KMS-11 (cell line): ENCODE results near the gene MAP7.

ENCODE experiments used
- H2AFZ ChIP-seq: fragments of 200-600 bp; sonication (generic); 2 replicates; pipeline ENCODE4 v1.6.1; 2016; ENCODE audit warnings: antibody characterized with exemption, mixed run types, low read depth
- H3K27ac ChIP-seq: fragments of 200-600 bp; sonication (generic); 2 replicates; pipeline ENCODE4 v1.6.1; 2016; ENCODE audit warnings: mild to moderate bottlenecking, mixed run types
- H3K27me3 ChIP-seq: fragments of 200-600 bp; sonication (generic); 2 replicates; pipeline ENCODE4 v1.6.1; 2017; ENCODE audit warnings: mild to moderate bottlenecking, low read depth, mixed run types, moderate library complexity; ENCODE audit not compliant: insufficient read depth
- H3K36me3 ChIP-seq: fragments of 200-600 bp; sonication (generic); 2 replicates; pipeline ENCODE4 v1.6.1; 2017; ENCODE audit warnings: mild to moderate bottlenecking, mixed run types; ENCODE audit not compliant: insufficient read depth
- H3K4me1 ChIP-seq: fragments of 200-600 bp; sonication (generic); 2 replicates; pipeline ENCODE4 v1.6.1; 2016; ENCODE audit warnings: mild to moderate bottlenecking, low read depth, mixed run types; ENCODE audit not compliant: poor library complexity, severe bottlenecking
- H3K4me2 ChIP-seq: fragments of 200-600 bp; sonication (generic); 2 replicates; pipeline ENCODE4 v1.7.0; 2016; ENCODE audit warnings: mild to moderate bottlenecking, mixed run types
- H3K4me3 ChIP-seq: fragments of 200-600 bp; sonication (generic); IDR thresholded peaks from 2 replicates; pipeline ENCODE4 v1.6.1; 2017; ENCODE audit warnings: low read depth, low read length, mixed read lengths; ENCODE audit not compliant: insufficient read depth
- H3K79me2 ChIP-seq: fragments of 200-600 bp; sonication (generic); 2 replicates; pipeline ENCODE4 v1.6.1; 2016; ENCODE audit warnings: low read depth, mixed run types; ENCODE audit not compliant: insufficient read depth
- H3K9ac ChIP-seq: fragments of 200-600 bp; sonication (generic); 2 replicates; pipeline ENCODE4 v1.6.1; 2016; ENCODE audit warnings: mild to moderate bottlenecking, mixed run types
- H4K20me1 ChIP-seq: fragments of 200-600 bp; sonication (generic); 2 replicates; pipeline ENCODE4 v1.6.1; 2016; ENCODE audit warnings: mild to moderate bottlenecking, mixed run types; ENCODE audit not compliant: insufficient read depth
- TF ChIP-seq, protein P1 (sequence below): fragments of 200-600 bp; sonication (generic); conservative IDR thresholded peaks from 2 replicates; pipeline ENCODE4 v1.6.1; 2017; ENCODE audit warnings: low read depth, mild to moderate bottlenecking, antibody characterized with exemption, low read length, moderate library complexity, mixed read lengths

The MAP7 gene

DNA sequence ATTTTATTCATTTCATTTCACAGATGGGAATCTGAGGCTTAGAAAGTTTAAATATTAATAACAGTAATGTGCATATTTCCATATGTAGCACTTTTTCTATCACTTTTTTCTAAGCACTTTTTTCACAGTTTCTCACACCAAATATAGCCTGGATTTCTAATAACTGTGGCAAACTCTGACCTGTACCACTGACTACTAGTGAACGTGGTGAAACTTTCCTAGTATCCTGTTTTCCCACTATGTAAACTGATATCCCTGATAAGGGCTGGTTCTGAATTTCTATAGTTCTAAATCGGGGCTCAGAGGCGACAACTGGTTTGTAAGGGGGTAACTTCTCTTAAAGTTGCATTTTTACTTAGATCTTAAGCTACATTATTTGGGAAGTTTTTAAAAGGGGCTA, 32.6 kb downstream of the MAP7 start:
- no peaks in the 10 kb centered on the region for H3K27me3 ChIP-seq
- no peak overlapping the region for H3K4me3 ChIP-seq
- H4K20me1 ChIP-seq: no peaks in the 10 kb centered on the region
- TF ChIP-seq, protein P1, sequence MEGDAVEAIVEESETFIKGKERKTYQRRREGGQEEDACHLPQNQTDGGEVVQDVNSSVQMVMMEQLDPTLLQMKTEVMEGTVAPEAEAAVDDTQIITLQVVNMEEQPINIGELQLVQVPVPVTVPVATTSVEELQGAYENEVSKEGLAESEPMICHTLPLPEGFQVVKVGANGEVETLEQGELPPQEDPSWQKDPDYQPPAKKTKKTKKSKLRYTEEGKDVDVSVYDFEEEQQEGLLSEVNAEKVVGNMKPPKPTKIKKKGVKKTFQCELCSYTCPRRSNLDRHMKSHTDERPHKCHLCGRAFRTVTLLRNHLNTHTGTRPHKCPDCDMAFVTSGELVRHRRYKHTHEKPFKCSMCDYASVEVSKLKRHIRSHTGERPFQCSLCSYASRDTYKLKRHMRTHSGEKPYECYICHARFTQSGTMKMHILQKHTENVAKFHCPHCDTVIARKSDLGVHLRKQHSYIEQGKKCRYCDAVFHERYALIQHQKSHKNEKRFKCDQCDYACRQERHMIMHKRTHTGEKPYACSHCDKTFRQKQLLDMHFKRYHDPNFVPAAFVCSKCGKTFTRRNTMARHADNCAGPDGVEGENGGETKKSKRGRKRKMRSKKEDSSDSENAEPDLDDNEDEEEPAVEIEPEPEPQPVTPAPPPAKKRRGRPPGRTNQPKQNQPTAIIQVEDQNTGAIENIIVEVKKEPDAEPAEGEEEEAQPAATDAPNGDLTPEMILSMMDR: no peak
- H3K27ac ChIP-seq: no peak overlapping the region
- H3K4me2 ChIP-seq: no peak overlapping the region
- no peak overlapping the region for H2AFZ ChIP-seq
- H3K9ac ChIP-seq: no peak overlapping the region
- no peaks in the 10 kb centered on the region for H3K36me3 ChIP-seq
- H3K4me1 ChIP-seq: no peaks in the 10 kb centered on the region
- no peaks in the 10 kb centered on the region for H3K79me2 ChIP-seq

DNA sequence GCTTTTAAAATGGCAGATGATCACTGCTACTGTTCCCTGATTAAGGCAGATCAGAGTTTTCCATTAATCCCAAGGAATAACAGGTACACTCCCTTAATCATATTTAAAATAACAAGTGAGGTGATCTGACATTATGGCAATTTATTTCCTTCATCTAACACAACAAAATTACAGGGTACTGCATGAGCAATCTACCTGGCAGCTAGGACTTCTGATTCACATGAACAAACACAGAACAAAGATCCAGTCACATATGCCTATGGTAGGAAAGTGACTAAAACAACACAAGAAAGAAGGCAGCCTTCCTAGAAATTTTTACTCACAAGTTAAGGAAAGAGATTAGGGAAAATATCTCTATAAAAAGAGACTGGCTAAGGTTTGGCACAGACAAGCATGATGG, 33.2 kb downstream of the MAP7 start:
- no peaks in the 10 kb centered on the region for H4K20me1 ChIP-seq
- no peak overlapping the region for H3K9ac ChIP-seq
- no peak overlapping the region for H3K4me3 ChIP-seq
- H3K4me1 ChIP-seq: no peaks in the 10 kb centered on the region
- no peaks in the 10 kb centered on the region for H3K27me3 ChIP-seq
- no peak overlapping the region for H3K4me2 ChIP-seq
- TF ChIP-seq, protein P1: no peak
- H3K27ac ChIP-seq: no peak overlapping the region
- no peak overlapping the region for H2AFZ ChIP-seq
- H3K36me3 ChIP-seq: no peaks in the 10 kb centered on the region
- no peaks in the 10 kb centered on the region for H3K79me2 ChIP-seq

DNA sequence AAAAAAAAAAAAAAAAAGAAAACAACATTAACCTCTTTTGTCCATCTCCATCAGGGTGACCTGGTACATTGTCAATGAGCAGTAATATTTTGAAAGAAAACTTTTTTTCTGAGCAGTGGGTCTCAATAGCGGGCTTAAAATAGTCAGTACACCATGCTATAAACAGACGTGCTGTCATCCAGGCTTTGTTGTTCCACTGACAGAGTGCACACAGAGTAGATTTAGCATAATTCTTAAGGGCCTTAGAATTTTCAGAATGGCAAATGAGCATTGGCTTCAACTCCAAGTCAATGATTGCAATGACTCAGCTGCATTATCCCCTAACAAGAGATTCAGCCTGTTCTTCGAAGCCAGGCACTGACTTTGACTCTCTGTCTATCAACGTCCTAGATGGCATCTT, 35.6 kb downstream of the MAP7 start:
- no peak overlapping the region for H3K27ac ChIP-seq
- H3K4me2 ChIP-seq: no peak overlapping the region
- TF ChIP-seq, protein P1: no peak
- H4K20me1 ChIP-seq: no peaks in the 10 kb centered on the region
- H3K36me3 ChIP-seq: no peaks in the 10 kb centered on the region
- H3K9ac ChIP-seq: no peak overlapping the region
- H3K4me1 ChIP-seq: peaks cover 15% of the 10 kb centered on the region
- H3K27me3 ChIP-seq: no peaks in the 10 kb centered on the region
- H3K4me3 ChIP-seq: no peak overlapping the region
- H2AFZ ChIP-seq: no peak overlapping the region
- no peaks in the 10 kb centered on the region for H3K79me2 ChIP-seq

DNA sequence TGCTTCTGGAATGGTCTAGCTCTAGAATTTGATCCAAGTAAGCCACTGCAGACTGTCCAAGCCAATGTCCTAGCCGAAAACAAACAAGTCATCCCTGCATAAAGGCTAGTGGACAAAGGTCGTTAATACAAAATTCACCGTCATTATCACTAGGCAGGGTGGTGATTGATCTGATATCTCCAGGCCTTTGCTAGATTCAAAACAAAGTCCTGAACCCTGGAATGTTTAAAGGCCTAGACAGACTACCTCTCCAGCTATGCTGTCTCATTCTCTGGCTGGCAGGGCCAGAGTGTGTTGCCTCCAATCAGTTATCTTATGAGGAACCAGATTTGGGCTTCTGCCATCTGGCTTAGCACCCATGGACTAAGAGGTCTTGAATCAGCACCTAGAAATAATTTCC, 38.3 kb downstream of the MAP7 start:
- no peaks in the 10 kb centered on the region for H3K79me2 ChIP-seq
- H2AFZ ChIP-seq: no peak overlapping the region
- H3K4me1 ChIP-seq: peaks cover 22% of the 10 kb centered on the region
- H3K36me3 ChIP-seq: no peaks in the 10 kb centered on the region
- no peak overlapping the region for H3K4me3 ChIP-seq
- TF ChIP-seq, protein P1: no peak
- no peak overlapping the region for H3K9ac ChIP-seq
- no peaks in the 10 kb centered on the region for H3K27me3 ChIP-seq
- no peaks in the 10 kb centered on the region for H4K20me1 ChIP-seq
- no peak overlapping the region for H3K4me2 ChIP-seq
- H3K27ac ChIP-seq: no peak overlapping the region
